DMS 273 treated with DMSO at 0.1 percent for 48 hours (cell line): ENCODE data around the gene SALL4.
"Not testable (repeated sequence)": the region's sequence is repeated elsewhere in the genome, so short reads cannot be mapped to it uniquely, and the experiment has no call there.

Source experiments
- DNase-seq: peaks from one replicate; lab custom pipeline; 2025; lab: John Stamatoyannopoulos, UW

The SALL4 gene

DNA sequence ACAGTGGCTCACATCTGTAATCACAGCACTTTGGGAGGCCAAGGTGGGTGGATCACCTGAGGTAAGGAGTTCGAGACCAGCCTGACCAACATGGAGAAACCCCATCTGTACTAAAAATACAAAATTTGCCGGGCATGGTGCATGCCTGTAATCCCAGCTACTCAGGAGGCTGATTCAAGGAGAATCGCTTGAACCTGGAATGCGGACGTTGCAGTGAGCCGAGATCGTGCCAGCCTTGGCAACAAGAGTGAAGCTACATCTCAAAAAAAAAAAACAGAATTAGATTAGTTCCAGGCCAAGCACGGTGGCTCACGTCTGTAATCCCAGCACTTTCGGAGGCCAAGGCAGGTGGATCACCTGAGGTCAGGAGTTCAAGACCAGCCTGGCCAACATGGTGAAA, 36.9 kb downstream of the SALL4 start:
- not testable (repeated sequence) for DNase-seq

- DNase-seq = no peak
Measured at GRCh38 chr20:51763965-51764602, 38.2 kb downstream of the SALL4 start.

- DNase-seq = no peak
Measured at GRCh38 chr20:51760905-51761546, 41.3 kb downstream of the SALL4 start.

DNA sequence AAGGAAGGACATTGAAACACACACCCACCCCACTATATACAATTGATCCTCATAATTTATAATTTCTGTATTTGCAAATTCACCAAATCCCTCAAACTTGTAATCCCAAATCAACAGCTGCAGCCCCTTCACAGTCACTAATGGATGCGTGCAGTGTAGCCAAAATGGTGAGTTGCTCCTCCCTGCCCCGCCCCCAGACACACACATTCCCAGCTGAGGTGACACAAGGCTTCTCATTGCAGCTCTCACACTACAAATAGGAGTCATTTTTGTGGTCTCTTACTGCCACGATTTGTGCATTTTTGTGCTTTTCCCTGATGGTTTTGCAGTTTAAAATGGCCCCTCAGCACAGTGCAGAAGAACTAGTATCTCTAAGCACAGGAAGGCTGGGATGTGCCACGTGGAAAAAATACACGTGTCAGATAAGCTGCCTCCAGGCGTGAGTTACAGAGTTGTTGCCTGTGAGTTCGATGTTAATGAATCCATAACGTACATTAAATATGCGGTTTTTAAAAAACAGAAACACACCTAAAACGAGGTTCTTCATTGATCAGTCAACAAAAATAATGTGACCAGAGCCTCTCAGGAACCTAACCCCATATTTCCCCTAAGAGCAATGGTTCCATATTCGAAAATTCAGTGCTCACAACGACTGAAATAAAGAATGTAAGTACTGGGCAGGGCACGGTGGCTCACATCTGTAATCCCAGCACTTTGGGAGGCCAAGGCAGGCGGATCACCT, 42.4 kb downstream of the SALL4 start:
- no peak for DNase-seq

GRCh38 chr20:51758978-51759544, 43.3 kb downstream of the SALL4 start:
- no peak for DNase-seq

GRCh38 chr20:51757226-51757625, 45.1 kb downstream of the SALL4 start:
- no peak for DNase-seq

DNA sequence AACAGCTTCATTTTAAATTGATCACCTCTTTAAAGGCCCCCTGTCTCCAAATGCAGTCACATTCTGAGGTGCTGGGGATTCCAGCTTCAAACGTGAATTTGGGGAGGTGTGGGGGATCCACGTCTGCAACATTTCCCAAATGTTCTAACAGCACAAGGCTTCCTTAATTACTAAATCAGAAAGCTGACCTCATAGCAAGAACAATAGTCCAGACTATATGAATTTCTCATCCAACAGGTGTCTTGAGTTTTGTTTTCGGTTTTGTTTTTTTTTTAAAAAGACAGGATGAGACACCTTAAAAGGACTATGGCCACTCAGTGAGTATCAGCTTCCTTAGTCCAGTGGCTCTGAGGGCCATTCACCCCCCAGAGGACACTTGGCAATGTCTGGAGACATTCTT, 45.7 kb downstream of the SALL4 start:
- no peak for DNase-seq

- not testable (repeated sequence) for DNase-seq
Measured at GRCh38 chr20:51753220-51753619, 49.1 kb downstream of the SALL4 start.

DNA sequence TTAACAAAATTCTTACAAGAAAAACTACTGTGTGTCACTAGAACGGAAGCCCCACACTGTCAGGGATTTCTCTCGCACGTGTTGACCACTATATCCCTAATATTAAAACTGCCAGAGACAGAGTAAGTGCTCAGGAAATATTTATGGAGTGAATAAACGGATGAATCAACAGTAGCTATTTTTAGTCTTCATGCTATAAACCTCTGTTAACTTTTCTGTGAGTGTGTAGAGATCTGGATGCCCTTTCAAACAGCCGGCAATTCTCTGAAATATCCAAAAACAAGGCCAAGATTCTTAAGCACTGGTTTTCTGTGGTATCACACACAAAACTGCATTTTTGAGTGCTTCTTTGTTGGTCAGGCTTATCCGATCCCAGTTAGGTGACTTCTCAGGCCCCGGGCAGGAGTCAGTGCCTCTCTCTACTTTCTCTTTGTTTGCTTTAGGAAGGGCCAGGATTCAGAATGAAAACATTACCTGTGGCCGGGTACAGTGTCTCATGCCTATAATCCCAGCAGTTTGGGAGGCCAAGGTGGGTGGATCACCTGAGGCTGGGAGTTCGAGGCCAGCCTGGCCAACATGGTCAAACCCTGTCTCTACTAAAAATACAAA, 49.9 kb downstream of the SALL4 start:
- DNase-seq = no peak

DNA sequence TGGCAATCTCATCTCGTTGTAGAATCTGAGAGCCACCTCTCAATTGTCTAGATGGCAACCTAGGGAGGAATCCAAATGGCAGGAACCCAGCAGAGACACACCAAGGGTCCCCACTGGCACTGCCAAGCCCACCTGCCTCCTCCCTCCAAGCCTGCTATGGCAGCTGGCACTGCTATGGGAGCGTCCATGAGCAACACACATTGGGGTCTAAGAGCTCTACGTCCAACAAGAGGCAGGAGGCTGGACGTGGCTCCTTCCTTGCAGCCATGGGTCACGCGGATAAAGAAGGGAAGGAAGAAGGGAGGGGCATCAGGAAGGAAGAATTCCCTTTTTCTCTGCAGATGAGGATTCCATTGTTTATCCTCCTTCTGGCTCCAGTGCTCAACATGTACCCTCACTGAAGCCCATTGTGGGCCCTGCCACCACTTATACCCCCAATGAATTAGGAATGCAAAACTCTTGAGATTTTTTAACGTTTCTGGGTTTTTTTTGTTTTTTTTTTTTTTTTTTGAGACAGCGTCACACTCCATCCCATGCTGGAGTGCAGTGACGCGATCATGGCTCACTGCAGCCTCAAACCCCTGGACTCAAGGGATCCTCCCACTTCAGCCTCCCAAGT, 51.4 kb downstream of the SALL4 start:
- no peak for DNase-seq

GRCh38 chr20:51750037-51750769, 52.1 kb downstream of the SALL4 start:
- DNase-seq = peak; percentile 67

GRCh38 chr20:51749674-51750036, 52.7 kb downstream of the SALL4 start:
- no peak for DNase-seq

GRCh38 chr20:51747182-51747911, 55.0 kb downstream of the SALL4 start:
- DNase-seq = no peak

DNA sequence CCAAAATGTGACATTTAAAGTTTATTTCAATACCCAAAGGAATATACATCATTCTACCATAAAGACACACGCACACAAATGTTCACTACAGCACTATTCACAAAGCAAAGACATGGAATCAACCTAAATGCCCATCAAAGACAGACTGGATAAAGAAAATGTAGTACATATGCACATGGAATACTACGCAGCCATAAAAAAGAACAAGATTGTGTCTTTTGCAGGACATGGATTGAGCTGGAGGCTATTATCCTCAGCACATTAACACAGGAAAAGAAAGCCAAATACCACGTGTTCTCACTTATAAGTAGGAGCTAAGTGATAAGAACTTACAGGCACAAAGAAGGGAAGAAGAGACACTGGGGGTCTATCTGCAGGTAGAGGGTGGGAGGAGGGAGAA, 56.5 kb downstream of the SALL4 start:
- no peak for DNase-seq

DNA sequence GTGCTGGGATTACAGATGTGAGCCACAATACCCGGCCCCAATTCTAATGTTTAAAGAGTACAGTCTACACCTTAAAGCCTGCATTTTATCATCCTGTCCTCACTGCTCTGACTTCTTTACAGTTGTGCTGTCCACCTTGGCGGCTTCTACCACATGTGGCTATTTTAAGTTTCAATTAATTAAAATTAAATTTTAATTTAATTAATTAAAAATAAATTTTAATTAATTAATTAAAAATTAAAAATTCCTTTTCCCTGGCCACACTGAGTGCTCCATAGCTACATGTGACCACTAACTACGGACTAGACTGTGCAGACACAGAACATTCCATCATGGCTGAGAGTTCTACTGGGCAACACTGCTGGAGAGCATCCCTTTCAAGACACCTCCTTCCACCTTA, 61.5 kb downstream of the SALL4 start:
- no peak for DNase-seq

GRCh38 chr20:51740308-51740707, 62.0 kb downstream of the SALL4 start:
- not testable (repeated sequence) for DNase-seq

- DNase-seq = no peak
Measured at GRCh38 chr20:51739722-51740249, 62.5 kb downstream of the SALL4 start.

DNA sequence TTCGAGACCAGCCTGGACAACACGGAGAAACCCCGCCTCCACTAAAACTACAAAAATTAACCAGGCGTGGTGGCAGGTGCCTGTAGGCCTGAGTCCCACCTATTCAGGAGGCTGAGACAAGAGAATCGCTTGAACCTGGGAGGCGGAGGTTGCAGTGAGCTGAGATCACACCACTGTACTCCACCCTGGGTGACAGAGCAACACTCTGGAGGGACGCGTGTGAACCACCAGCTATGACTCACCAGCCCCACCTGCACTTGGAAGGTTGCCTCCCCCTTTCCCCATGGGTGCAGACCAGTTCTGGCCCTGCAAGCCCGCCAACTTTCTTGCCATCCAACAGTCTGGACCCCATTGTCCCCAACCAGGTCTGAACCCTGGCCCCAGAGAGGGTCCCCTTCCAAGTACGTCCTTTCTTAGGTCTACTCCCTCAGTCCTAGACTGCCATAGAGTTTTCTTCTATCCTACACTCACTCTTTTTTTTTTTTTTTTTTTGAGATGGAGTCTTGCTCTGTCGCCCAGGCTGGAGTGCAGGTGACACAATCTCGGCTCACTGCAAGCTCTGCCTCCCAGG, 63.4 kb downstream of the SALL4 start:
- no peak for DNase-seq

DNA sequence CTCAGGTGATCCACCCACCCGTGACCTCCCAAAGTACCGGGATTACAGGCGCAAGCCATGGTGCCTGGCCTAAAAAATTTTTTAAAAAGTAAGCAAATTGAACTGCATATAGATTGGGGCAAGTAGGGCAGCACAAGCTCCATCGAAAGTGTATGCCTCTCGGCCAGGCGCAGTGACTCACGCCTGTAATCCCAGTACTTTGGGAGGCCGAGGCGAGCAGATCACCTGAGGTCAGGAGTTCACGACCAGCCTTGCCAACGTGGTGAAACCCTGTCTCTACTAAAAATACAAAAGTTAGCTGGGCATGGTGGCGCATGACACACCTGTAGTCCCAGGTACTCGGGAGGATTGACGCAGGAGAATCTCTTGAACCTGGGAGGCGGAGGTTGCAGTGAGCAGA, 64.1 kb downstream of the SALL4 start:
- not testable (repeated sequence) for DNase-seq

GRCh38 chr20:51736947-51737346, 65.4 kb downstream of the SALL4 start:
- no peak for DNase-seq
